Central memory CD4-positive, alpha-beta T cell (primary cell): ENCODE results near the gene NT5DC1.

Experiments used
- DNase-seq: peaks from one replicate; pipeline ENCODE4 v3.0.0; 2022

The NT5DC1 gene

GRCh38 chr6:116248577-116248976, 147.9 kb downstream of the NT5DC1 start:
- DNase-seq: no peak

- DNase-seq: no peak
Observed at GRCh38 chr6:116251568-116252384, 151.1 kb downstream of the NT5DC1 start.

- DNase-seq: no peak
Observed at GRCh38 chr6:116253188-116253504, 152.5 kb downstream of the NT5DC1 start.

- DNase-seq: peak; percentile 93
Observed at GRCh38 chr6:116253505-116254296, 153.0 kb downstream of the NT5DC1 start, which contains the start of gene TSPYL4. Gene TSPYL4, minus strand, starts transcription at chr6:116254075. Its CDS starts 67 bp downstream, at chr6:116254008.

GRCh38 chr6:116254297-116255056, 153.8 kb downstream of the NT5DC1 start:
- no peak for DNase-seq

- no peak for DNase-seq
Observed at GRCh38 chr6:116255246-116255800, 154.7 kb downstream of the NT5DC1 start.

- no peak for DNase-seq
Observed at GRCh38 chr6:116256694-116257093, 156.0 kb downstream of the NT5DC1 start.

GRCh38 chr6:116258520-116258919, 157.9 kb downstream of the NT5DC1 start:
- no peak for DNase-seq

GRCh38 chr6:116263353-116263752, 162.7 kb downstream of the NT5DC1 start:
- no peak for DNase-seq

- no peak for DNase-seq
Observed at GRCh38 chr6:116265041-116265829, 164.6 kb downstream of the NT5DC1 start.

GRCh38 chr6:116266803-116267202, 166.2 kb downstream of the NT5DC1 start:
- no peak for DNase-seq

GRCh38 chr6:116267836-116268588, 167.4 kb downstream of the NT5DC1 start:
- no peak for DNase-seq

GRCh38 chr6:116268589-116269293, 168.1 kb downstream of the NT5DC1 start:
- peak; percentile 56 for DNase-seq

GRCh38 chr6:116271149-116271708, 170.6 kb downstream of the NT5DC1 start:
- DNase-seq: no peak

- no peak for DNase-seq
Observed at GRCh38 chr6:116277124-116277523, 176.5 kb downstream of the NT5DC1 start.

- DNase-seq: no peak
Observed at GRCh38 chr6:116278481-116278829, 177.8 kb downstream of the NT5DC1 start.

GRCh38 chr6:116278854-116279231, 178.2 kb downstream of the NT5DC1 start:
- DNase-seq: peak; percentile 22

GRCh38 chr6:116279232-116280160, 178.8 kb downstream of the NT5DC1 start, which contains the start of gene TSPYL1:
Gene TSPYL1, minus strand, starts transcription at chr6:116279930. Its CDS starts 100 bp downstream, at chr6:116279830.
- DNase-seq: peak; percentile 97
